Thyroid gland (tissue), 4 donors: Measurements from ENCODE around the gene KDM2B. TPM values are rescaled to one million over a fixed set of nuclear protein-coding genes. Genes with fewer than 3 reads are reported as not detected.

Source experiments
- DNase-seq, 2 donors: peaks; one replicate each; pipeline ENCODE4 v3.0.0-alpha.2; 2019
- H3K27ac ChIP-seq, 3 donors: fragments of 200-600 bp; sonication (generic); 1 replicate in 2 of 3; 2 replicates in 1 of 3; pipeline ENCODE4 v1.5.1; 2016 to 2019; ENCODE audit warnings: mild to moderate bottlenecking in 1 of 3, moderate library complexity in 1 of 3
- H3K27me3 ChIP-seq: fragments of 200-600 bp; sonication (generic); one replicate; pipeline ENCODE4 v1.5.1; 2019
- H3K36me3 ChIP-seq, 2 donors: fragments of 200-600 bp; sonication (generic); one replicate each; pipeline ENCODE4 v1.5.1; 2016 to 2019
- H3K4me1 ChIP-seq, 2 donors: fragments of 200-600 bp; sonication (generic); one replicate each; pipeline ENCODE4 v1.5.1; 2017 to 2019
- H3K4me3 ChIP-seq, 3 donors: fragments of 200-600 bp; sonication (generic); replicated peaks in 1 of 3; 1 replicate in 2 of 3; 2 replicates in 1 of 3; pipeline ENCODE4 v1.5.1; 2016; ENCODE audit warnings: mild to moderate bottlenecking in 1 of 3
- H3K9me3 ChIP-seq: fragments of 200-600 bp; sonication (generic); one replicate; pipeline ENCODE4 v1.5.1; 2017
- CTCF ChIP-seq, 6 experiments: fragments of 200-600 bp in 3 of 6; fragments of 450-650 bp in 3 of 6; sonication (generic) in 3 of 6; IDR thresholded peaks; one replicate each; pipeline ENCODE4 v1.5.1; 2016 to 2019; ENCODE audit warnings: antibody characterized with exemption in 6 of 6, mild to moderate bottlenecking in 2 of 6, inconsistent platforms in 1 of 6, moderate library complexity in 1 of 6
- POLR2A ChIP-seq, 2 donors: fragments of 450-650 bp; IDR thresholded peaks; one replicate each; pipeline ENCODE4 v1.6.1; 2017; ENCODE audit warnings: antibody characterized with exemption in 2 of 2, mild to moderate bottlenecking in 2 of 2, moderate library complexity in 1 of 2
- WGBS, 2 donors: methylation state at CpG; one replicate each; pipeline ENCODE4 v1.1.5; 2017; 5-methylcytosine and 5-hydroxymethylcytosine counted together
- intact Hi-C: fragments of 100-400 bp; cut with DNase I; formaldehyde crosslinking; loops from one replicate; pipeline ENCODE4 v1.15.1; 2023
- total RNA-seq, 4 donors: library from RNA; depleted of rRNA; stranded (reverse); fragments of >200 nt; gene quantifications; one replicate each; pipeline ENCODE4 v1.2.3, GENCODE V29; 2016

The KDM2B gene
- total RNA-seq, 4 donors from 2014 or later = 15.5 to 32.1 (median 21.2) TPM

GRCh38 chr12:121444842-121445202 lies 136.0 kb downstream of the KDM2B start:
- Histone ChIP-seq H3K4me1 (peaks cover 11 to 13% of the 10 kb centered on the region in 2 donors), H3K27me3 (no peaks in the 10 kb centered on the region), H3K9me3 (no peaks in the 10 kb centered on the region), H3K4me3 (no peak overlapping the region), H3K36me3 (peaks cover 10 to 20% of the 10 kb centered on the region in 2 donors), H3K27ac (no peak overlapping the region)
- WGBS, 2 donors = 96 to 100% methylated on average over 4 of the region's 4 CpGs
- intact Hi-C loops = loop anchor here (5.0 kb wide), 1 partner anchor 113 kb away; no protein-coding TSS in a partner anchor
- TF ChIP-seq POLR2A (IDR thresholded peaks at IDR 0.05) = no peak
- no peak for DNase-seq

- intact Hi-C loops = loop anchor here (5.0 kb wide), 1 partner anchor 112 kb away; no protein-coding TSS in a partner anchor
- no peak for DNase-seq
- H3K27ac ChIP-seq = no peak overlapping the region
- H3K36me3 ChIP-seq = peaks cover 14 to 20% of the 10 kb centered on the region in 2 donors
- WGBS, 2 donors = 91 to 92% methylated on average over 45 of the region's 45 CpGs
- H3K9me3 ChIP-seq = no peaks in the 10 kb centered on the region
- TF ChIP-seq POLR2A (IDR thresholded peaks at IDR 0.05) = no peak
- TF ChIP-seq CTCF (IDR thresholded peaks at IDR 0.05) = no peak
- no peaks in the 10 kb centered on the region for H3K27me3 ChIP-seq
- H3K4me3 ChIP-seq = no peak overlapping the region
- H3K4me1 ChIP-seq = peaks cover 8 to 13% of the 10 kb centered on the region in 2 donors
Measured at GRCh38 chr12:121443911-121444841, 136.6 kb downstream of the KDM2B start.

GRCh38 chr12:121443193-121443870 lies 137.5 kb downstream of the KDM2B start:
- intact Hi-C loops = loop anchor here (5.0 kb wide), 1 partner anchor 111 kb away; no protein-coding TSS in a partner anchor
- peak; percentile 79 to 82 for DNase-seq
- Histone ChIP-seq H3K27me3 (no peaks in the 10 kb centered on the region), H3K27ac (no peak overlapping the region), H3K4me1 (peaks cover 0 to 6% of the 10 kb centered on the region in 2 donors), H3K36me3 (peaks cover 14 to 20% of the 10 kb centered on the region in 2 donors), H3K4me3 (no peak overlapping the region), H3K9me3 (no peaks in the 10 kb centered on the region)
- TF ChIP-seq CTCF (IDR thresholded peaks at IDR 0.05) (peak; percentile 54 to 95 (median 72)), POLR2A (IDR thresholded peaks at IDR 0.05) (no peak)
- WGBS, 2 donors = 66 to 73% methylated on average over 6 to 15 of the region's 20 CpGs

GRCh38 chr12:121442028-121442948 lies 138.5 kb downstream of the KDM2B start:
- intact Hi-C loops = loop anchor here (5.0 kb wide), 1 partner anchor 110 kb away; no protein-coding TSS in a partner anchor

More at GRCh38 chr12:121442028-121442948, 138.5 kb downstream of the KDM2B start:
- 97 to 98% methylated on average over 47 to 51 of the region's 68 CpGs for WGBS, 2 donors
- peaks cover 14 to 20% of the 10 kb centered on the region in 2 donors for H3K36me3 ChIP-seq
- H3K9me3 ChIP-seq = no peaks in the 10 kb centered on the region
- no peaks in the 10 kb centered on the region for H3K27me3 ChIP-seq
- H3K27ac ChIP-seq = no peak overlapping the region
- TF ChIP-seq CTCF (IDR thresholded peaks at IDR 0.05) (no peak), POLR2A (IDR thresholded peaks at IDR 0.05) (no peak)
- H3K4me3 ChIP-seq = no peak overlapping the region
- peaks cover 0 to 6% of the 10 kb centered on the region in 2 donors for H3K4me1 ChIP-seq
- DNase-seq = no peak
